ENCODE results near the gene WDR62.
"Not testable (repeated sequence)": the region's sequence is repeated elsewhere in the genome, so short reads cannot be mapped to it uniquely, and the experiment has no call there.

The WDR62 gene

DNA sequence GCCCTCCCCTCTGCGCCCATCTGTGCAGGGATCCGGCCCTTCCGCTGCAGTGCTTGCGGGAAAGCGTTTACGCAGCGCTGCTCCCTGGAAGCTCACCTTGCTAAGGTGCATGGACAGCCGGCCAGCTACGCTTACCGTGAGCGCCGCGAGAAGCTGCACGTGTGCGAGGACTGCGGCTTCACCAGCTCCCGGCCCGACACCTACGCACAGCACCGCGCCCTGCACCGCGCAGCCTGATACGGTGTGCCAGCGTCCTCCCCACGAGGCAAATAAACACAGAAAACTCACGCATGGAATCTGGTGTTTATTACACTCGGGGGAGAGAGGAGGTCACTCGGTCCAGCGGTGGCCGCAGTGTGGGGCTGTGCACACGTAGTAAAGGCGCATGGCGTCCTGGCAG is 58.7 kb downstream of the WDR62 start:
- DNase-seq (ENCODE audit: low read depth), result no peak

DNA sequence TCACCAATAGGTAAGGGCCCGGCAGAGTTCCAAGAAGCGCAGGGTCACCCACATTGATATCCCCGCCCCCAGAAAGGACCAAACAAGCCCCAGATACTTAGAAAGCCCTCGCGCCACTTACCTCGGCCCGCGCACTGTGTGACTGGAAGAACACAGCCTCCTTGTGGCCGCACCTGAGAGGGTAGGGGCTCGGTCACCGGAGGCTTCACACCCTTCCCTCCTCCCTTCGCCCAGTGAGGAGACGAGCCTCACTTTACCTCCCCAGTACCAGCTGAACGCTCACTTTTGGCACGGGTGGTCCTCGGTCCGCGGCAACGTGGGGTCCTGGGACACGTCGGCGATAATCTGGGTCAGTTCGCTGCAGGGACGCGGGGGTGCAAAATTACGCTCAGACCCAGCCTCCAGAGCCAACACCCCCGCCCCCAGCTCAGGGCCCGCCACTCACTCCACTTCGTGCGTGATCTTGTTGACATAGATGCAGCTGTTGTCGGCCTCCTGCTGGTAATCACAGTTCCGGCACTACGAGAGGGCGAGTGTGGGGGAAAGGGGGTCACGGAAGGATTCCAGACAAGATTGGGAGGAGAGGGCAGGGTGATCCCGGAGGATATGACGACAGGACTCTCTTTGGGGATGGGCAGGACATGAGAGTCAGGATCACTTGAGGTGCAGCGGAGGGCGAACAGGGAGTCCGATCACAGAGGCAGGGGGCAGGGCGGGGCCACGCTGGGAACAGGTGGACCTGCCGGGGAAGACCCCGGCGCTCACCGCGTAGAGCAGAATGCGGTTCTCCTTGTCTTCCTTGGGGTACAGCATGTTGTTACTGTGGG is 59.4 kb downstream of the WDR62 start:
- no peak for DNase-seq (ENCODE audit: low read depth)

DNA sequence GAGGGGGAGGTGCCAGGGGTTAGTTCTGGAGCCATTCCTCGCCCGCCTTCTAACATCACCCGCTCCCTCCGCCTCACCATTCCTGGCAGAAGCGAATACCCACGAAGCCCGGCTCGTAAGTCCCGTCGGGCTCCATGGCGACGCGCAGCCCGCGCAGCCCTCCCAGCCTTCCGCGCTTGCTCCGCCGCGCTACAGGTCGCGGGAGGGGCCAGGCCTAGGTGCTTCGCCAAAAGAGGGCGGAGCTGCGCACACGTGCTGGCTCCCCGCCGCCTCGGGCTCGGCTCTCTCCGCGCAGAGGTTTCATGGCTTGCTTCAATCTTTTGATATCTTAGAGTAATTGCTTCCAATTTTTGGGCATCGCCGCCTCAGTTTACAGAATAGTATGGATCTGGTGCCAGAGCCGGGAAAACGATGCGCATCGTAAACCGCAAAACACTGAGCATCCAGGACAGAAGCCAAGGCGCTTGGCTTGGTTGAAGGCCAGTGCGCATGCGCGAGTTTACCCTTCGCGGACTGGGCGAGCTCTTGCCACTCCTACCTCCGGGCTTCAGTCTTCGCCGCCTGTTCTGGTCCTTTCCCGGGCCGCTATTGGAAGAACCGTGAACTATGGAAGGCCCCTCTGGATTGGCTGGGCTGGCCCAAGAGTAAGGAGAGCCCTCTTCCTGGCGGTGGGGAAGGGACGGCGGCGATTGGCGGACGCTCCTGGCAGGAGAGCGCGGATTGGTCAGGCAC is 60.2 kb downstream of the WDR62 start, which contains the start of gene POLR2I:
Gene POLR2I, minus strand, starts transcription at position 155 of the 732 bp plus-strand sequence. Its CDS starts 19 bp downstream, at position 136.
- DNase-seq (ENCODE audit: low read depth), result peak; percentile 100

DNA sequence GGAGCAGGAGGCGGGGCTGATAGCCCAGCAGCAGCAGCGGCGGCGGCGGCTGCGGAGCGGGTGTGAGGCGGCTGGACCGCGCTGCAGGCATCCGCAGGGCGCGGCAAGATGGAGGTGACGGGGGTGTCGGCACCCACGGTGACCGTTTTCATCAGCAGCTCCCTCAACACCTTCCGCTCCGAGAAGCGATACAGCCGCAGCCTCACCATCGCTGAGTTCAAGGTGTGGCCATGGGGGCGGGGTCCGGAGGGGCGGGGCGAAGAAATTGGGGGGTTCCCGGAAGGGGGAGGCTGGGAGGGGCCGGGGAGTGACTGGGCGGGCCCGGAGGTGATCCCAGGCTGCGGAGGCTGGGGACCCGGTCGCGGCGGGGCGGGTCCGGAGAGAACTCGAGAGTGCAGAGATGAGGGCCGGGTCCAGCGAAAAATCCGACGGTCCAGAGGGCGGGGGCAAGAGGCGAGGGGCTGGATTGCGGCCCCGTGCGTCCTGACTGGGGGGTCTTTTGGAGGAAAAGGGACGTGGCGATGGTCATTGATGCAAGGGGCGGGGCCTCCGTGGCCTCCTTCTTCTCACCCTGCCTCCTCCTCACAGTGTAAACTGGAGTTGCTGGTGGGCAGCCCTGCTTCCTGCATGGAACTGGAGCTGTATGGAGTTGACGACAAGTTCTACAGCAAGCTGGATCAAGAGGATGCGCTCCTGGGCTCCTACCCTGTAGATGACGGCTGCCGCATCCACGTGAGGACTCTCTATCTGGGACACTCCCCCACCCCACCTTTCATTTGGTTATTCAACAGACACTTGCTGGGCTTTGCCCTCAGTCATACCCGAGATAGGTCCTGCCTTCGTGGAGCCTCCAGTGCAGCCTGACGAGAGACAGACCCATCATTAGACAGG is 61.0 kb downstream of the WDR62 start, which contains the start of gene TBCB:
Gene TBCB, plus strand, starts transcription at position 16 of the 891 bp plus-strand sequence. Its CDS starts 93 bp downstream, at position 109.
- no peak for DNase-seq (ENCODE audit: low read depth)

DNA sequence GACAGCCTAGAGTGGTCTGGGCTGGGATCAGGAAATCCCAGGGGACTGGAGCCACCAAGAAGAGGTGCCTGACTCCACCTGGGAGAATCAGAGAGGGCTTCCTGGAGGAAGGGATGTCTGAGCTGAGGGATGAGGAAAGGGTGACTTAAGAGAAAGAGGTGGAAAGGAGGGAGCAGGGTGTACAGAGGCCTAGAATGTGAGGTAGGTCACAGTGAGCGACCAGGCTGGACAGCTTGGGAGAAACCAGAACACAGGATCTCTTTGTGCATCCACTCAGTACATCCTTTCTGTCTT is 61.6 kb downstream of the WDR62 start:
- DNase-seq (ENCODE audit: low read depth), result no peak

DNA sequence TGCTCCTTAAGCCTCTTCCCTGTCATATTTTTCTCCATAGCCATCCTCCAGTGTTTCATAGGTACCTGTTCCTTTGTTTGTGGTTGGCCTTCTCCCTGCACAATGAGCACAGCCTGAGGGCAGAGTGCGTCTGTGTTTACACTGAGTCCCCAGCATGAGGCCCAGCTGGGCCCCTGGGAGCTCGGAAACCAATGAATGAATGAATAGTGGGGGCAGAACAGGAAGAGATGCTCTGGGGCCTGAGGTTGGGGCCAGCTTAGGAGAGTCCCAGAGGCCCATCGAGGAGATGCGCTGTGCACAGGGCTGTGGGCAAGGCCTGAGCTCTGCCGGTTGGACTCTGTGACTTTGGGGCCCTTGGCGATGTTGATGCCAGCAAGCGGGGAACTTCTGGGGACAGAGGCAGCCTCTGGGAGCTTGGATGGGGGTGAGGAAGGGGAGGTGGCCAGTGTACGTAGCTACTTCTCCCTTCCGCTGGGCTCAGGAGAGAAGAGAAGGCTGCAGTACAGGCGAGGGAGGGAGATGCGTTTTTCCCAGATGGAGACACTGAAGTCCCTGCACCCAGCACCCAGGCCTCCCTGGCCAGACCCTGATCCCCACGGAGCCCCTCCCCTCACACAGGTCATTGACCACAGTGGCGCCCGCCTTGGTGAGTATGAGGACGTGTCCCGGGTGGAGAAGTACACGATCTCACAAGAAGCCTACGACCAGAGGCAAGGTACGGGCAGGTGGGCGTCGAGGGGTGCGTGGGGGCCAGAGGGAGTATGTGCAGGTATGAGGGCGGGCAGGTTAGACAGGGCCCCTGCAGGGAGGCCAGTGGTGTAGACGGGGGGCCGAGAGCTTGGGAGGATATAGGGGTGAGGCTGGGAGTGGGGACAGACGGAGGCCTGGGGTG is 65.6 kb downstream of the WDR62 start:
- DNase-seq (ENCODE audit: low read depth), result no peak

DNA sequence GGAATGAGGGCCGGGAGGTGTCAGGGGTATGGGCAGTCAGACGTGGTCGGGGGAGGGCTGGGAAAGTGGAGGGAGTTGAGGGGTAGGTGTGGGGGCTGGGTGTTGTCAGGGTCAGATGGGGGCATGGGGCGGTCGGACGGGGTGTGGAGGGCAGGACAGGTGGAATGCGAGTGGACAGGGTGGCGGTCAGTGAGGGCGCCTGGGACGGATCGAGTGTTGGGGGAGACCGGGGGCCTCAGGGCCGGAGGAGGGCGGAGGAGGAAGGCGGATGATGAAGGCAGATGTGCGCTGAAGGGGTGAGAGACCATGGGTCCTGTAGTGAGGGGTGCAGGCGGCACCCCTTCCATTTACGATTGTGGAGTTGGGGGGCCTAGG is 66.3 kb downstream of the WDR62 start:
- no peak for DNase-seq (ENCODE audit: low read depth)

DNA sequence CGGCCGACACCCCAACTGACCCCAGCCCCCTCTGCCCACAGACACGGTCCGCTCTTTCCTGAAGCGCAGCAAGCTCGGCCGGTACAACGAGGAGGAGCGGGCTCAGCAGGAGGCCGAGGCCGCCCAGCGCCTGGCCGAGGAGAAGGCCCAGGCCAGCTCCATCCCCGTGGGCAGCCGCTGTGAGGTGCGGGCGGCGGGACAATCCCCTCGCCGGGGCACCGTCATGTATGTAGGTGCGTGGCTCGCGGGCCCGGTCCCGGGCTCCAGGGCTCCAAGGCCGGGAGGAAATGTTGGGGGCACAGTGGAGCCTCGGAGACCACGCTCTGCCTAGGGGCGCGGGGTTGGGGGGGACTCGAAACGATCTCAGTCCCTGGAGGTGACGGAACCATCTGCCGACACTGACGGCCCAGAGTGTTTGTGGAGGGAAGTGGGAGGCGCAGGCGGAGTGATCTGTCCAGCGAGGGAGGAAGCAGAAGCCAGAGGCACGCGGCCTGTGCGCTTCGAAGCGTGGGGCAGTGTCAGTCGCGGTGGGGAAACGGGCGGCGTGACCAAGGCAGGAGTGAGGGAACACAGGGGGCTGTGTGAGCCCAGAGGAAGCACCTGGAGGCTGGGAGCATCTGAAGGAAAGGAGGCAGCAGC is 66.9 kb downstream of the WDR62 start:
- no peak for DNase-seq (ENCODE audit: low read depth)

DNA sequence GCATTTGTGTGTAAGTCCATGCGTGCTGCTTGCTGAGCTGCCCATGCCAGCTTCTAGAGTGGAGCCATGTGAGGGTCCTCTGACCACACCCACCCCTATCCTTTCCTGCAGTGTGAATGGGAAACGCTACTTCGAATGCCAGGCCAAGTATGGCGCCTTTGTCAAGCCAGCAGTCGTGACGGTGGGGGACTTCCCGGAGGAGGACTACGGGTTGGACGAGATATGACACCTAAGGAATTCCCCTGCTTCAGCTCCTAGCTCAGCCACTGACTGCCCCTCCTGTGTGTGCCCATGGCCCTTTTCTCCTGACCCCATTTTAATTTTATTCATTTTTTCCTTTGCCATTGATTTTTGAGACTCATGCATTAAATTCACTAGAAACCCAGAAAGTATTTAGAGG is 70.9 kb downstream of the WDR62 start:
- no peak for DNase-seq (ENCODE audit: low read depth)

DNA sequence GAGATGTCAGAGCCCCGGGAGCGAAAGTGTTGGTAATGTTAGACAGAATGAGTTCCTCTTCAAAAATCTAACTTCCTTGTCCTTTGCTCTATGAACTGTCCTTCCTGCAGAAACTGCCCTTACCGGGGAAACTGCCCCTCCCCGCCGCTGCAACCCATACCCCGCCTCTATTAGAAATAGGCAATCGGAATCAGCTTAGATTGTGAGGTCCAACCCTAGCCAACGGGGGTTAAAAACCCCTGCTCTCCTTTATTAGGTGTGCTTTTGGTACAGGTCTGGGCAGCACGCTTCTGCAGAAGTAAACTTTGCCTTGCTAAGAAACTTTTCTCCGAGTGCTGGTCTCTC is 73.7 kb downstream of the WDR62 start:
- no peak for DNase-seq (ENCODE audit: low read depth)

DNA sequence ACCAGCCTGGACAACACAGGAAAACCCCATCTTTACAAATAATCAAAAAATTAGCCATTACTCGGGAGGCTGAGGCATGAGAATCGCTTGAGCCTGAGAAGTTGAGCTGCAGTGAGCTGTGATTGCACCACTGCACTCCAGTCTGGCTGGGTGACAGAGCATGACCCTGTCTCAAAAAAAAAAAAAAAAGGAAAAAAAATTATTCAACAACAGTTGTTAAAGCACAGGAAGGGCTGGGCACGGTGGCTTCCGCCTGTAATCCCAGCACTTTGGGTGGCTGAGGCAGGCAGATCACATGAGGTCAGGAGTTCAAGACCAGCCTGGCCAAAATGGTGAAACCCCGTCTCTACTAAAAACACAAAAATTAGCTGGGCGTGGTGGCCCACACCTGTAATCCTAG is 76.5 kb downstream of the WDR62 start:
- not testable (repeated sequence) for DNase-seq (ENCODE audit: low read depth)

DNA sequence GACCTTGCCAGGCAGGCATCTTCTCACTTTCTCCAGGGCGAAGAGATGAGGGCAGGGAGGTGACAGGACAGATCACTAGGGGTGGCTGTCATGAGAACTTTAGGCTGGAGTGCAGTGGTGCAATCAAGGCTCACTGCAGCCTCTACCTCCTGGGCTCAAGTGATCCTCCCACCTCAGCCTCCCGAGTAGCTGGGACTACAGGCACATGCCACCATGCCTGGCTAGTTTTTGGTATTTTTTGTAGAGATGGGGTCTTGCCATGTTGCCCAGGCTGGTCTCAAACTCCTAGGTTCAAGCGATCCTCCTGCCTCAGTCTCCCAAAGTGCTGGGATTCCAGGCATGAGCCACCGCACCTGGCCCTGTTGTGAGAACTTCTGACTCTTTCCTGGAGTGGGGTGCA is 80.2 kb downstream of the WDR62 start:
- not testable (repeated sequence) for DNase-seq (ENCODE audit: low read depth)

DNA sequence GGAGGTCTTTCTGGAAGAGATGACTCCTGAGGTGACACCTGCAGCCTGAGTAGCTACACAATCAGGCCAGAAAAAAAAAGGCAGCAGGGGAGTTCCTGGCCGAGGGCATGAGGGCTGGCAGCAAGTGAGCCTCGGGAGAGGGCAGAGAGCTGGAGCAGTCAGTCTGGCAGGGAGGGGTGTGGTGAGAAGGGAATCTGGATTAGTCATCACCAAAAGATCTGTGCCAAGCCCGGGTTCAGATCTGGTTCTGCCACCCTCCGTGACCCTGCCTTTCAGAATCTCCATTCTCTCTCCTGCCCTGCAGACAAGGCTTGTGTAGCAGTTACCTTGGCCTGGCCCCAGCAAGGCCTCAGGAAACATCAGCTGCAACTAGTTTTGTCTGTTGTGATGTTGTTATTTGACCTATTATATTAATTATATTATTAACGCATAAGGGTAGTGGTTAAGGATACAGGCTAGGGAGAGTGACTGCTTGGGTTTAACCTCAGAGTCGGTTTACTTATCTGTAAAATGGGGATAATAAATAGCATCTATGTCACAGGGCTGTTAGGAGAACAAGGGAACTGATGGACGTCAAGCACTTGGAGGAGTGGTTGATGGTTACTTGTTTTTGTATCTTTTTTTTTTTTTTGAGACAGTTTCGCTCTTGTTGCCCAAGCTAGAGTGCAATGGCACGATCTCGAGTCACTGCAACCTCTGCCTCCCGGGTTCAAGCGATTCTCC is 82.4 kb downstream of the WDR62 start:
- DNase-seq (ENCODE audit: low read depth), result no peak

DNA sequence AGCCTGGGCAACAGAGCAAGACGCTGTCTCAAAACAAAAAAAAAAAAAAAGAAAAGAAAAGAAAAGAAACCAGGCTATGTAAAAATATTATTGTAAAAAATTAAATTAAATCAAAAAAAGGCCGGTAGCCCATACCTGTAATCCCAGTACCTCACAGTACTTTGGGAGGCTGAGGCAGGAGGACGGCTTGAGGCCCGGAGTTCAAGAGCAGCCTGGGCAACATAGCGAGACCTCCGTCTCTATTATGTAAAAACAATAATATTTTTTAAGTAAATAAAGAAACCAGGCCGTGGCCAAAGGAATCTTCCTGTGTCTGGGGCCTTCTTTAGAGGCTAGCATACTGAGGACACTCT is 84.4 kb downstream of the WDR62 start:
- no peak for DNase-seq (ENCODE audit: low read depth)

DNA sequence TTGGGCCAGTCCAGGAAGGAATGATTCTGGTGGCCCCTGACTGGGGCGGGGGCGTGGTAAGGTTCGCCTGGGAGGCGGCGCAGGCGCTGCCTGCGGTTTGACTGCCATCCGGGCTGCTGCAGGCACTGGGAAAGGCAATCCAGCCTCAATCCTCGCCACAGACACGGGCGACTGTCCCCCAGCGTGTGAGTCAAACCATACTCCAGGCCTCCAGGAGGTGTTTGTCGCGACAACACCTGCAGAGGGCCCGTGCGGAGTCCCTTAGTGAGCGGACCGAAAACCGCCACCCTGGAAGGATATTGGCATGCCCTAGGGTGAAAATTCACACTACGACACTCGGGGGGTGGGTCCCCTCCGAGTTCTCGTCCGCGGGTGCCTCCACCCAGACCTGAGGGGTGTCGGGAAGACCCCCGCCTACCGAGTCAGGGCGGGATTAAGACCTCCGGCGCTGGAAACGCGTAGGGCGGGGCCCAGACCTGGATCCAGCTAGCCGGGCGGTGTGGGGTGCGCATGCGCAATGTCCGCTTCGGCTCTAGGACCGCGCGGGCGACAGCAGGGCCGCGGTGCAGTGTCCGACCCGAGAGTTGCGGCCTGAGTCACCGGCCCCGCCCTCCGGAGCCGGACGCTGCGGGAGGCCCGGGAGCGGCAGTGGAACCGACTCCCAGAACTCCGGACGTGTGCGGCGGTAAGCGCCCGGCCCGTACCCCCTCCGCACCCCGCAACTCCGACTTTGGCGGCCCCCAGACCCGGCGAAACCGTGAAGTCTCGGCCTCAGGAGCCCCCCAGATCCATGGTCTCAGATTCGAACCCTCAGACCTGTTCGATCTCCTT is 85.0 kb downstream of the WDR62 start, which contains the start of gene CAPNS1:
Gene CAPNS1, plus strand, starts transcription at position 594 of the 831 bp plus-strand sequence. CDS start 946 bp downstream, outside the sequence.
- peak; percentile 90 for DNase-seq (ENCODE audit: low read depth)

DNA sequence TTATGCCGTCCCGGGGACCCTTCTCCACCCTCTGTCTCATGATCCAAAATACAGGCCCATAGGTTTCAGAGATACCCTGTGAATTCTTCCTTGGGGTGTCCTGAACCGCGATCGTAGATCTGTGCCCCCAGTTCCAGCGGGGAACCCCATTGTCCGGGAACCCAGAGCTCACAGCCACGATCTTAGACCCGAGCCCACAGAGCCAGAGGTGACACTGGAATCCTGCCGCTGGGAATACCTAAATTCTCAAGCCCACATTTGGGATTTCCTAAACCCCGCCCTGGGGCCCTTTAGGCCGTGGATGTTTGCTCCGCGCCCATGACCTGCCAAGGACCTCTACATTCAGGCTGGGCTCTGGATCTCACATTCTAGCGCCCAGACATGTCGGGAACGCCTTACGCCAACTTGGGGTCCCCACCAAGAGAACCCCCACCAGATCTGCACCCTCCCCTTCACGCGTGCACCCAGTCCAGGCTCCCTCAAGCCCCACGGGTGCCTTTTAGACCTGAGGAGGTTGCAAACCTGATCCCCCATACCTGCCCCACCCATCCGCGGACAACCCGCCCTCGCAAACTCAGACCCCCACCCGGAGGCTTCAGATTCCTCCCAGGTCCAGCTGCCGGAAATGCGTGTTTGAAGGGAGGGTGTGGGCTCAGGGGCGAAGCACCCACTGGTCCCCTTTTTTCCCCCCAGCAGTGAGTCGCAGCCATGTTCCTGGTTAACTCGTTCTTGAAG is 85.8 kb downstream of the WDR62 start:
- DNase-seq (ENCODE audit: low read depth), result no peak

DNA sequence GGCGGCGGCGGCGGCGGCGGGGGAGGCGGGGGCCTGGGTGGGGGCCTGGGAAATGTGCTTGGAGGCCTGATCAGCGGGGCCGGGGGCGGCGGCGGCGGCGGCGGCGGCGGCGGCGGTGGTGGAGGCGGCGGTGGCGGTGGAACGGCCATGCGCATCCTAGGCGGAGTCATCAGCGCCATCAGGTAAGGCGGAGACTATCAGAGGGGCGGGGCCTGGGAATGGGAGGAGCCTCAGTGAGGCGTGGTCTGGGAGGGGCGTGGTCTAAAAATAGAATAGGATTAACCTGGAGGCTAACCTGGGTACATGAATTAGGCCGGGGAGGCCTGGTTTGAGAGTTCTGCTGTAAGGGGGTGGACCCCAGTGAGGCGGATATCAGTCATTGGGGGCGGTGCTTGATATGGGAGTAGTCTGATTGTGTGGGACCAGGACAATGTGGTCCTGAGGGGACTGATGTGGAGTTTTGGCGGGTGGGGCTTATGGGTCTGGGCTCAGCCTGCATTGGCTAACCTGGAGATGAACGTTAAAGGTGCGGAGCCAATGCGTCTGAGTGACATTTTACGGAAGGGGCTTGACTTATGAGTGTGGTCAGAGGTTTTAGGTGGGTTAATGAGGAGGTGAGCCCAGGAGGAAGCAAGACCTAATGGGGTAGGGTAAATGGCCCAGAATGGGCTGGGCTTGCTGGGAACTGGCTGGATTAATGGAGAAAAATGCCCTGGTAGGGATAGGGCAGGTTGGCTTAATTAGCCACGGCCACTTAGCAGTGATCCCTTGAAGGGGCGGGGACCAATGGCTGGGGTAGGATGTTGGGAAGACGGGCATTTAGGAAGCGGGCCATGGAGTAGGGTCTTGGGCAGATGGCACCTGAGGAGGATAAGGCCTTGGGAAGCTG is 86.6 kb downstream of the WDR62 start:
- peak; percentile 61 for DNase-seq (ENCODE audit: low read depth)

DNA sequence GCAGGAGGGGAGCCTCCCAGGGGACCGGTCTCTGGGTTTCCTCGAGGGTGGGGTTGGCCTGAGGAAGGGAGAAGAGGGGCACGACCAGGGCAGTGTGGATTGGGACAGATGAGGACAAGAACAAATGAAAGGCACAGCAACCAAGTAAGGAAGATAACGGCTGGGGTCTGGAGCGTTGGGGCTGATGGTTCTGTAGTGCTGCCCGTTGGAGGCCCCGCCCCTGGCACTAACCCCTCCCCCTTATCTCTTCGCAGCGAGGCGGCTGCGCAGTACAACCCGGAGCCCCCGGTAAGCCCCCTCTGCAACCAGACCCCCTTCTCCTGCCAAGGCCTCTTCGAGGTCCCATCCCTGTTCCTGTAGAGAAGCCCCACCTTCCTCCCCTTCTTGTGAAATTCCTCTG is 87.3 kb downstream of the WDR62 start:
- DNase-seq (ENCODE audit: low read depth), result no peak
